ENCODE data around the gene LRMDA.
A peak's percentile ranks its signal among the peaks of the same experiment; 100 is the strongest.
"Not testable (repeated sequence)": the region's sequence is repeated elsewhere in the genome, so short reads cannot be mapped to it uniquely, and the experiment has no call there.

The LRMDA gene

GRCh38 chr10:75508239-75508813 lies 76.9 kb downstream of the LRMDA start:
- DNase-seq (ENCODE audit: low read depth in 2 of 2) = peak; percentile 97 to 98

- DNase-seq (ENCODE audit: low read depth in 2 of 2) = no peak
These were observed 77.4 kb downstream of the LRMDA start for GRCh38 chr10:75508814-75509306.

GRCh38 chr10:75509706-75510105 lies 78.3 kb downstream of the LRMDA start:
- DNase-seq (ENCODE audit: low read depth in 2 of 2) = no peak

- DNase-seq (ENCODE audit: low read depth in 2 of 2) = no peak
These were observed 79.6 kb downstream of the LRMDA start for GRCh38 chr10:75511011-75511410.

- no peak for DNase-seq (ENCODE audit: low read depth in 2 of 2)
These were observed 80.9 kb downstream of the LRMDA start for GRCh38 chr10:75512203-75512933.

- no peak for DNase-seq (ENCODE audit: low read depth in 2 of 2)
These were observed 82.0 kb downstream of the LRMDA start for GRCh38 chr10:75513292-75513885.

- DNase-seq (ENCODE audit: low read depth in 2 of 2) = no peak
These were observed 83.4 kb downstream of the LRMDA start for GRCh38 chr10:75514830-75515229.

GRCh38 chr10:75516154-75516553 lies 84.7 kb downstream of the LRMDA start:
- DNase-seq (ENCODE audit: low read depth in 2 of 2) = not testable (repeated sequence)

- DNase-seq (ENCODE audit: low read depth in 2 of 2) = not testable (repeated sequence)
These were observed 87.8 kb downstream of the LRMDA start for GRCh38 chr10:75519213-75519612.

GRCh38 chr10:75521194-75521829 lies 89.9 kb downstream of the LRMDA start:
- DNase-seq (ENCODE audit: low read depth in 2 of 2) = not testable (repeated sequence)

GRCh38 chr10:75525067-75525466 lies 93.6 kb downstream of the LRMDA start:
- DNase-seq (ENCODE audit: low read depth in 2 of 2) = no peak

- no peak for DNase-seq (ENCODE audit: low read depth in 2 of 2)
These were observed 94.2 kb downstream of the LRMDA start for GRCh38 chr10:75525646-75526045.

GRCh38 chr10:75527542-75527941 lies 96.1 kb downstream of the LRMDA start:
- DNase-seq (ENCODE audit: low read depth in 2 of 2) = no peak

GRCh38 chr10:75528392-75528791 lies 97.0 kb downstream of the LRMDA start:
- no peak for DNase-seq (ENCODE audit: low read depth in 2 of 2)

- no peak for DNase-seq (ENCODE audit: low read depth in 2 of 2)
These were observed 98.9 kb downstream of the LRMDA start for GRCh38 chr10:75530299-75530698.

GRCh38 chr10:75531571-75532031 lies 100.2 kb downstream of the LRMDA start:
- no peak for DNase-seq (ENCODE audit: low read depth in 2 of 2)

GRCh38 chr10:75532253-75532924 lies 101.0 kb downstream of the LRMDA start:
- no peak for DNase-seq (ENCODE audit: low read depth in 2 of 2)

- DNase-seq (ENCODE audit: low read depth in 2 of 2) = no peak
These were observed 106.7 kb downstream of the LRMDA start for GRCh38 chr10:75538144-75538543.

GRCh38 chr10:75538765-75539164 lies 107.3 kb downstream of the LRMDA start:
- no peak for DNase-seq (ENCODE audit: low read depth in 2 of 2)

- DNase-seq (ENCODE audit: low read depth in 2 of 2) = no peak
These were observed 109.0 kb downstream of the LRMDA start for GRCh38 chr10:75540357-75540966.

- no peak for DNase-seq (ENCODE audit: low read depth in 2 of 2)
These were observed 109.6 kb downstream of the LRMDA start for GRCh38 chr10:75540981-75541380.

All from fibroblast of skin of left quadriceps (primary cell).